ENCODE data around the gene PLD4. TPM values are rescaled to one million over a fixed set of nuclear protein-coding genes. Genes with fewer than 3 reads are reported as not detected.

Gene PLD4
- polyA plus RNA-seq, 1 experiment, result 0.01 TPM

- CTCF ChIA-PET, result no interaction called here
These were observed 33.5 kb upstream of the PLD4 start for GRCh38 chr14:104891121-104891551.

GRCh38 chr14:104891664-104892530 lies 32.8 kb upstream of the PLD4 start:
- no peak for TF ChIP-seq CTCF (IDR thresholded peaks at IDR 0.05; ENCODE audit: low read depth, low read length)
- Histone ChIP-seq H3K27me3 (ENCODE audit: control insufficient read depth, insufficient read depth, low read length) (no peaks in the 10 kb centered on the region), H3K27ac (ENCODE audit: low read depth, low read length) (no peak overlapping the region), H3K9me3 (ENCODE audit: control insufficient read depth, insufficient read depth, low read length) (peaks cover 12% of the 10 kb centered on the region; the same call in 1 of the 2 replicates), H3K4me3 (ENCODE audit: low read depth, low read length) (no peak overlapping the region)
- ChIA-PET POLR2A (no interaction called here), CTCF (no interaction called here)
- DNase-seq (ENCODE audit: low read depth, low spot score), result no peak

More at GRCh38 chr14:104891121-104891551, 33.5 kb upstream of the PLD4 start:
- H3K27me3 ChIP-seq (ENCODE audit: control insufficient read depth, insufficient read depth, low read length), result no peaks in the 10 kb centered on the region
- POLR2A ChIA-PET, result no interaction called here
- TF ChIP-seq CTCF (IDR thresholded peaks at IDR 0.05; ENCODE audit: low read depth, low read length), result no peak
- no peak for DNase-seq (ENCODE audit: low read depth, low spot score)
- H3K9me3 ChIP-seq (ENCODE audit: control insufficient read depth, insufficient read depth, low read length), result peaks cover 12% of the 10 kb centered on the region; the same call in 1 of the 2 replicates
- H3K4me3 ChIP-seq (ENCODE audit: low read depth, low read length), result no peak overlapping the region
- no peak overlapping the region for H3K27ac ChIP-seq (ENCODE audit: low read depth, low read length)

- Histone ChIP-seq H3K9me3 (ENCODE audit: control insufficient read depth, insufficient read depth, low read length) (peaks cover 12% of the 10 kb centered on the region; the same call in 1 of the 2 replicates), H3K4me3 (ENCODE audit: low read depth, low read length) (no peak overlapping the region), H3K27ac (ENCODE audit: low read depth, low read length) (no peak overlapping the region), H3K27me3 (ENCODE audit: control insufficient read depth, insufficient read depth, low read length) (no peaks in the 10 kb centered on the region)
- no peak for DNase-seq (ENCODE audit: low read depth, low spot score)
- TF ChIP-seq CTCF (IDR thresholded peaks at IDR 0.05; ENCODE audit: low read depth, low read length), result no peak
- CTCF ChIA-PET, result interaction anchor here (4.4 kb wide), 1 partner anchor 153 kb away, joined by 62 read pairs; no protein-coding TSS in a partner anchor
- POLR2A ChIA-PET, result no interaction called here
These were observed 31.9 kb upstream of the PLD4 start for GRCh38 chr14:104892531-104893434.

- H3K4me3 ChIP-seq (ENCODE audit: low read depth, low read length), result no peak overlapping the region
- no peak for TF ChIP-seq CTCF (IDR thresholded peaks at IDR 0.05; ENCODE audit: low read depth, low read length)
- DNase-seq (ENCODE audit: low read depth, low spot score), result no peak
- no peak overlapping the region for H3K27ac ChIP-seq (ENCODE audit: low read depth, low read length)
- POLR2A ChIA-PET, result no interaction called here
- CTCF ChIA-PET, result interaction anchor here (4.4 kb wide), 1 partner anchor 152 kb away, joined by 62 read pairs; no protein-coding TSS in a partner anchor
- H3K27me3 ChIP-seq (ENCODE audit: control insufficient read depth, insufficient read depth, low read length), result no peaks in the 10 kb centered on the region
- peaks cover 10% of the 10 kb centered on the region; the same call in 1 of the 2 replicates for H3K9me3 ChIP-seq (ENCODE audit: control insufficient read depth, insufficient read depth, low read length)
These were observed 31.1 kb upstream of the PLD4 start for GRCh38 chr14:104893435-104894207.
